ENCODE measurements around the gene HTRA3. TPM values are rescaled to one million over a fixed set of nuclear protein-coding genes. Genes with fewer than 3 reads are reported as not detected.
A peak's percentile ranks its signal among the peaks of the same experiment; 100 is the strongest.

Gene HTRA3
- total and polyA plus RNA-seq, 2 experiments from 2014 or later: 3.2 to 5.2 TPM

GRCh38 chr4:8247047-8247930 lies 22.3 kb upstream of the HTRA3 start:
- TF ChIP-seq EZH2 (IDR thresholded peaks at IDR 0.05; ENCODE audit: insufficient read depth, poor library complexity, severe bottlenecking) (no peak), EZH2phosphoT487 (IDR thresholded peaks at IDR 0.05; ENCODE audit: insufficient read depth, low read depth) (no peak)
- Histone ChIP-seq H3K27ac (no peak overlapping the region), H3K4me1 (ENCODE audit: insufficient read depth) (no peaks in the 10 kb centered on the region), H3F3A (ENCODE audit: insufficient read depth) (no peaks in the 10 kb centered on the region), H3K9me3 (ENCODE audit: low read depth) (no peaks in the 10 kb centered on the region), H3K27me3 (replicated peaks; ENCODE audit: insufficient read depth) (no peaks in the 10 kb centered on the region), H3K4me3 (no peak overlapping the region), H3K79me2 (ENCODE audit: insufficient read depth) (no peaks in the 10 kb centered on the region), H3K9me2 (ENCODE audit: insufficient read depth) (no peaks in the 10 kb centered on the region), H2AFZ (no peak overlapping the region), H3K36me3 (ENCODE audit: low read depth) (no peaks in the 10 kb centered on the region), H4K20me1 (ENCODE audit: insufficient read depth) (no peaks in the 10 kb centered on the region), H3K4me2 (ENCODE audit: unreplicated experiment) (no peak overlapping the region), H3K9ac (no peak overlapping the region)
- DNase-seq: peak; percentile 21
- WGBS, 2 experiments (ENCODE audit: low coverage in 1 of 2, low lambda C conversion rate in 2 of 2, missing lambda C conversion rate in 2 of 2): 32 to 34% methylated on average over 31 of the region's 31 CpGs
- in situ Hi-C loops (cut with MboI): loop anchor here (5.0 to 25.0 kb wide), 2 partner anchors 155 to 365 kb away; no protein-coding TSS in a partner anchor

GRCh38 chr4:8248091-8248490 lies 21.5 kb upstream of the HTRA3 start:
- TF ChIP-seq EZH2phosphoT487 (IDR thresholded peaks at IDR 0.05; ENCODE audit: insufficient read depth, low read depth) (no peak), EZH2 (IDR thresholded peaks at IDR 0.05; ENCODE audit: insufficient read depth, poor library complexity, severe bottlenecking) (no peak)

GRCh38 chr4:8250227-8250626 lies 19.3 kb upstream of the HTRA3 start:
- Histone ChIP-seq H3K27ac (no peak overlapping the region), H4K20me1 (ENCODE audit: insufficient read depth) (no peaks in the 10 kb centered on the region), H3K4me2 (ENCODE audit: unreplicated experiment) (no peak overlapping the region), H3K9ac (no peak overlapping the region), H3F3A (ENCODE audit: insufficient read depth) (no peaks in the 10 kb centered on the region), H3K79me2 (ENCODE audit: insufficient read depth) (no peaks in the 10 kb centered on the region), H3K9me2 (ENCODE audit: insufficient read depth) (no peaks in the 10 kb centered on the region), H3K4me1 (ENCODE audit: insufficient read depth) (no peaks in the 10 kb centered on the region), H2AFZ (no peak overlapping the region), H3K9me3 (ENCODE audit: low read depth) (no peaks in the 10 kb centered on the region), H3K4me3 (no peak overlapping the region), H3K36me3 (ENCODE audit: low read depth) (no peaks in the 10 kb centered on the region), H3K27me3 (replicated peaks; ENCODE audit: insufficient read depth) (no peaks in the 10 kb centered on the region)
- WGBS, 2 experiments (ENCODE audit: low coverage in 1 of 2, low lambda C conversion rate in 2 of 2, missing lambda C conversion rate in 2 of 2): 22 to 32% methylated on average over 3 of the region's 3 CpGs
- DNase-seq: no peak
- in situ Hi-C loops (cut with MboI): no loop called here
- TF ChIP-seq EZH2 (IDR thresholded peaks at IDR 0.05; ENCODE audit: insufficient read depth, poor library complexity, severe bottlenecking): no peak
- no peak for TF ChIP-seq EZH2phosphoT487 (IDR thresholded peaks at IDR 0.05; ENCODE audit: insufficient read depth, low read depth)

More at GRCh38 chr4:8248091-8248490, 21.5 kb upstream of the HTRA3 start:
- H3K27me3 ChIP-seq (replicated peaks; ENCODE audit: insufficient read depth): no peaks in the 10 kb centered on the region
- H3F3A ChIP-seq (ENCODE audit: insufficient read depth): no peaks in the 10 kb centered on the region
- H3K9ac ChIP-seq: no peak overlapping the region
- no peak overlapping the region for H3K4me2 ChIP-seq (ENCODE audit: unreplicated experiment)
- H3K27ac ChIP-seq: no peak overlapping the region
- H3K79me2 ChIP-seq (ENCODE audit: insufficient read depth): no peaks in the 10 kb centered on the region
- H3K4me3 ChIP-seq: no peak overlapping the region
- DNase-seq: no peak
- no peaks in the 10 kb centered on the region for H4K20me1 ChIP-seq (ENCODE audit: insufficient read depth)
- H3K9me2 ChIP-seq (ENCODE audit: insufficient read depth): no peaks in the 10 kb centered on the region
- H3K36me3 ChIP-seq (ENCODE audit: low read depth): no peaks in the 10 kb centered on the region
- in situ Hi-C loops (cut with MboI): loop anchor here (5.0 to 25.0 kb wide), 2 partner anchors 154 to 364 kb away; no protein-coding TSS in a partner anchor
- WGBS, 2 experiments (ENCODE audit: low coverage in 1 of 2, low lambda C conversion rate in 2 of 2, missing lambda C conversion rate in 2 of 2): 40% methylated on average over 7 of the region's 7 CpGs
- H2AFZ ChIP-seq: no peak overlapping the region
- no peaks in the 10 kb centered on the region for H3K4me1 ChIP-seq (ENCODE audit: insufficient read depth)
- H3K9me3 ChIP-seq (ENCODE audit: low read depth): no peaks in the 10 kb centered on the region

GRCh38 chr4:8250637-8251036 lies 18.9 kb upstream of the HTRA3 start:
- 72 to 77% methylated on average over 7 of the region's 7 CpGs for WGBS, 2 experiments (ENCODE audit: low coverage in 1 of 2, low lambda C conversion rate in 2 of 2, missing lambda C conversion rate in 2 of 2)
- Histone ChIP-seq H3K27ac (no peak overlapping the region), H2AFZ (no peak overlapping the region), H3K4me1 (ENCODE audit: insufficient read depth) (peaks cover 4% of the 10 kb centered on the region), H3K79me2 (ENCODE audit: insufficient read depth) (no peaks in the 10 kb centered on the region), H3K36me3 (ENCODE audit: low read depth) (no peaks in the 10 kb centered on the region), H3K4me2 (ENCODE audit: unreplicated experiment) (no peak overlapping the region), H3K4me3 (no peak overlapping the region), H3F3A (ENCODE audit: insufficient read depth) (no peaks in the 10 kb centered on the region), H3K9me3 (ENCODE audit: low read depth) (no peaks in the 10 kb centered on the region), H4K20me1 (ENCODE audit: insufficient read depth) (no peaks in the 10 kb centered on the region), H3K9ac (no peak overlapping the region), H3K9me2 (ENCODE audit: insufficient read depth) (no peaks in the 10 kb centered on the region), H3K27me3 (replicated peaks; ENCODE audit: insufficient read depth) (no peaks in the 10 kb centered on the region)
- no peak for DNase-seq
- no peak for TF ChIP-seq EZH2 (IDR thresholded peaks at IDR 0.05; ENCODE audit: insufficient read depth, poor library complexity, severe bottlenecking)
- no peak for TF ChIP-seq EZH2phosphoT487 (IDR thresholded peaks at IDR 0.05; ENCODE audit: insufficient read depth, low read depth)
- in situ Hi-C loops (cut with MboI): no loop called here

Measured in GM23248 (cell line).